Mononuclear cell (primary cell): Measurements from ENCODE around the gene NFIA. TPM values are rescaled to one million over a fixed set of nuclear protein-coding genes. Genes with fewer than 3 reads are reported as not detected.

Source experiments
- H3K27me3 ChIP-seq: 2 replicates; pipeline ENCODE4 v1.6.0; 2011; ENCODE audit warnings: low read length, control low read depth; ENCODE audit not compliant: insufficient read depth
- H3K4me1 ChIP-seq: 2 replicates; pipeline ENCODE4 v1.5.1; 2011; ENCODE audit warnings: mild to moderate bottlenecking, low read length, control low read depth; ENCODE audit not compliant: insufficient read depth
- H3K4me3 ChIP-seq: 2 replicates; pipeline ENCODE4 v1.5.1; 2011; ENCODE audit warnings: mild to moderate bottlenecking, low read length, moderate library complexity
- H3K9me3 ChIP-seq: 2 replicates; pipeline ENCODE4 v1.5.1; 2011; ENCODE audit warnings: low read depth, mild to moderate bottlenecking, control low read depth, low read length
- total RNA-seq: library from RNA; depleted of rRNA; stranded (reverse); fragments of >200 nt; gene quantifications from one replicate; pipeline ENCODE4 v1.2.3, GENCODE V29; 2012

Gene NFIA
- total RNA-seq, 1 donor = 3.5 TPM

DNA sequence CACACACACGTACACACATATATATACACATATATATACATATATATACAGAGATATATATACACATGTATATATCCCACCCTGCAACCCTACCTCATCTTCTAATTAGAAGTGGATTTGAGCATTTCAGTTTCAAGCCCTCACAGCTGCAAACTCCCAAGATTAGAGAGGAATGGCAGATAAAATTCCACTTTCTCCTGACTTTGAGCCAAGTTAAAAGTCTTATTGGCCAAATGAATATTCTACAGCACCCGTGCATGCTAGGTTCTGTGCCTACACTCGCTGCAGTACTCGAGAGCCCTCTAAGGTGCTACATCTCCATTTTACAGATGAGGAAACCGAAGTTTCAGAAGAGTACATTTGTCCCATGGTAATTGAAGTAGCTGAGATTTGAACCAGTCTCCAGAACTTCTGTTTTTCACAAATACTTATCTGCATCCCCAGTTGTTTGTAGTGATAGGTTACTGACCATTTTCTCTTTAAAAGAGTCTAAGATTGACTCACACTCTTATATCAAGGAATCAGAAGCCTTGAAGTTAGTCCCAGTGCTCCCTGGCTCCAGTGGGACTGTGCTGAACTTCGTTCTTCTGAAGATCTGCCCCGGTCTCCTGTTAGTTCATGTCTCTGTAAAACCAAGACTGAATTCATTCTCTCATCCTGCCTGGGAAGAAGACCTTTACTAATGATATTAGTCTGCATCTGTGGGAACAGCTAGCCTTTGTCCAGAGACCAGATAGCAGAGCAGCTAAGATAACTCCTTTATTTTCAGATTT is 350.4 kb downstream of the NFIA start:
- H3K9me3 ChIP-seq = no peaks in the 10 kb centered on the region
- H3K27me3 ChIP-seq = no peaks in the 10 kb centered on the region
- no peaks in the 10 kb centered on the region for H3K4me1 ChIP-seq
- no peak overlapping the region for H3K4me3 ChIP-seq

DNA sequence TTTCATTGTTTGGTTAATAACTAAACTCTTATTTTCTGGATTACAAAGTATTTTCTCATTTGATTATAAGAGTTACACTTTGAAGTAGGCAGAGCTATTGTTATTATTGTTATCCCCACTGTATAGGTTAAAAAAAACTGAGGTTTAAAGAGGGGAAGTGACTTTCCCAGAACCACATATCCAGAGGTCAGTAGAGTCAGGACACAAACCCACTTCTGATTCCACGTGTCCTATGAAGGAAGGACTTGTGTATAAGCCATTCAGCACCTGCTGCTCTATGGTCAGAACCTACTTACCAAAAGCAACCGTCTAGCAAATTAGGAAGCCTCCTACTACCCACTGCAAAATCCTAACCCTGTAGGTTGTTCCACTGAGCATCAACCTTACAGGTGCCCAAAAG is 351.3 kb downstream of the NFIA start:
- Histone ChIP-seq H3K4me1 (no peaks in the 10 kb centered on the region), H3K4me3 (no peak overlapping the region), H3K9me3 (no peaks in the 10 kb centered on the region), H3K27me3 (no peaks in the 10 kb centered on the region)

DNA sequence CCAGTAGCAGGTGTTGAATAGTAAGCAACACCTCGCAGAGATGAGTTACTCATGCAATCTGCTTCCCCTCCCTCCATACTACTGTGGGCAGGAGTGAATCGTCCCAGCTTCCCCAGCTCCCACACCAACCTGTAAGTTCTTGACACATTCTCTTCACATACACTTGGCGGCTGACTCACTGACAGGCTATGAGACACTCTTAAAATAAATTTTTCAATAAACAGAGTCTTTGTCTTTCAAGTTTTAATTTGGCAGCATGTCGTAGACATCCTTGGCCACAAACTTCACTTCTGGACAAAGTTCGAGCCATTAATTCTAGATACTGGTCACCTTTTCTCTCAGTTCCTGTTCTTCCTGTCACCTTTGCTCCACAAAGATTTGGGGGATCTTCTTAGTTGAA is 351.9 kb downstream of the NFIA start:
- H3K9me3 ChIP-seq = no peaks in the 10 kb centered on the region
- H3K4me1 ChIP-seq = no peaks in the 10 kb centered on the region
- H3K27me3 ChIP-seq = no peaks in the 10 kb centered on the region
- no peak overlapping the region for H3K4me3 ChIP-seq

DNA sequence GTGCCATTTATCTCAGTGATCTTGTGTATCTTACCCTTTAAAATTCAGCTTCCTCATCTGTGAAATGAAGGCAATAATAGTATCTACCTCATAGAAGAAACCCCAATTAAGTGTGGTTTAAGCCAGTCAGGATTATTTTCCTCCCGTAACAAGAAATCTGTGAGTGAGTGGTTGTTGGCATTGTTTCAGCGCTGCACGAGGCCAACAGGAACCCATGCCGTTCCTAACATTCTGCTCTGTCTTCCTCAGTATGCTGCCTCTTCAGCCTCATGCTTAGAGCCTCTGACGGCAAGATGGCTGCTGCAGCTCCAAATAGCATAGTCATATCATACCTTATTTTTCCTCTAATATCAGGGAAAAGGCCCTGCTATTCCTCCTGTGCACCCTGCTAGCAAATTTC is 352.9 kb downstream of the NFIA start:
- Histone ChIP-seq H3K4me3 (no peak overlapping the region), H3K27me3 (no peaks in the 10 kb centered on the region), H3K9me3 (no peaks in the 10 kb centered on the region), H3K4me1 (no peaks in the 10 kb centered on the region)

DNA sequence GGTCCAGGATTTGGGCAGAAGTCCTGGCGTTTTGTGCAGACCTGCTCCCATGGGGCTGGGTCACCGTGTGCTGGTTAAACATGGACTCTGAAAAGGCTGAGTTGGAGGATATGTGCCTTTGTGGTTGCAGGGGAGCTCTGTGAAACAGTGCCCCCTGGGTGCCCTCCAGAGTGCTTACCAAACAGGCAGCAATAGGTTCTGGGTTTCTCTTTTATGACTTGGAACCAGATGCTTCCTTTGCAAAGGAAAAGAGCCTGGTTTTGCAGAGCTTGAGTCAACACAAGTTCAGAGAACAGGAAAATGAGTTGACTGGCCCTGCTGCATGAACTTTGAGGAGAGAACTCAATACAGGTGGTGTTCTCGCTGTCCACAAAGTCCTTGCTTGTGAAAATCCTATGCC is 353.7 kb downstream of the NFIA start:
- Histone ChIP-seq H3K4me3 (no peak overlapping the region), H3K9me3 (no peaks in the 10 kb centered on the region), H3K4me1 (no peaks in the 10 kb centered on the region), H3K27me3 (no peaks in the 10 kb centered on the region)

DNA sequence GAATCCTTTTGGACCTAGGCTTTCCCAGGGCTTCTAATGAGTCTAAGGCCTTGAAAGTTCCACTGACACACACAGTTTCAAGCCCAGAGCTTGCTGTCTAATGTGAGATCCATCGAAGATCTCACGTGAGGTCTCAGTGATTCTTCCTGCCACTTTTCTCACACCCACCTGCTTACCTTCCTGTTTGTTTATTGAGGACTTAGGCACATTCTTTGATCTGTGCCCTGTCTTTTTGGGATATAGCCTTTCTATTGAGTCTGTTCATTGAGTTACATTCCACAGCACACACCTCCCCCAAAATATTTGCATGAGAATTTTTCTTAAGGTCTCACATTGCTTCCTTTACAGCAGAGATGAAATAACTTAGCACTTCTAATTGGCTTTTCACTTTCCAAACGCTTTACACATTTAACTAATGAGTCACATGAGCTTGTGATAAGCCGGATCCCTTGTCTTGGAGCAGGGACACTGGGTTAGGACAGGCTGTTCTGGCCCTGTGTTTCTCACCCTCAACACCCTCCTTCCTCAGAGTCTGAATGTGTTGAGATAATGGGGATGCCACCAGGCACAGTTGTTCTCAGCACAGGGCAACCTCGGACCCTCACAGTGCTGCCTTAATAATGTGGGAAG is 354.2 kb downstream of the NFIA start:
- no peaks in the 10 kb centered on the region for H3K9me3 ChIP-seq
- H3K4me1 ChIP-seq = no peaks in the 10 kb centered on the region
- H3K4me3 ChIP-seq = no peak overlapping the region
- no peaks in the 10 kb centered on the region for H3K27me3 ChIP-seq

DNA sequence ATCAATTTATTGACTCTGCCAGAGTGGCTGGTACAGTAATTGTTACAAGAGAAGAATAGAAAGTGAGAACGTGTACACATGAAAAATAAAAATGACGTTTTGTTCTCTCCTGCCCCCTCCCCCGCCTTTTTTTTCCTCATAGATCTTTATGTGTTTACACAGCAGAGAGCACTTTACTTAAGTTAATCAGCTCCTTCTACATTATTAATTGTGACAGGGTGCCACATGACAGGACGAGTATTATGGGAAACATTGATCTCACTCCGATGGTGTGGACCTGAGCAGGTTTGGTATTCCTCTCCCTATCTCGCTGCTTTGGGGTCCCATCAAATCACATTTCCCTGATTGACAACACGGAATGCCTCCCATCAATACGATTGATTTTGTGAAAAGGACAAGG is 356.9 kb downstream of the NFIA start:
- Histone ChIP-seq H3K4me3 (no peak overlapping the region), H3K27me3 (no peaks in the 10 kb centered on the region), H3K9me3 (no peaks in the 10 kb centered on the region), H3K4me1 (no peaks in the 10 kb centered on the region)

DNA sequence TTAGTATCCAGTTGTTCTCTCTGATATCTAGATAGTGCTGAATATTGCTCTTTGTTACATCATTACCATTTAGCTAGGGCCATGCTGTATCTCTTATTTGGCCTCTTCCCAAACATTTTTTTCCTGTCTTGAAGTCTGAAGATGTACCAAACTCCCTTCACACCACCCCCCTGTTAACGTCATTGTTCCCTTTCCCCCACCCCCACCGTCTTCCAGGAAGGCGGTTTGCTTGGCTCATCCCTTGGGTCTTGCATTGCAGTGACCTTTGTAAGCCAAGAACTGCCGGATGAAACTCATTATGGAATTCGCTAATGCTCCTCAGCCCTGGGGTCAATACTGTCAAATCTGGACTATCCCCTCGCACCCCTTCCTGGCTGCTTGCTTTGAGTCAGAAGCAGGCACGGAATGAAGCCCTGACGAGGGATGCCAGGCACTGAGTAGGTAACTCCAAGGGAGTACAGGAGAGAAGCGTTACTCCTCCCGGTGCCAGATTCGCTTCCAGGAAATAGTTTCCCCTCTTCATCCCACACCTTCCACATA is 359.4 kb downstream of the NFIA start:
- no peaks in the 10 kb centered on the region for H3K4me1 ChIP-seq
- no peak overlapping the region for H3K4me3 ChIP-seq
- no peaks in the 10 kb centered on the region for H3K27me3 ChIP-seq
- H3K9me3 ChIP-seq = no peaks in the 10 kb centered on the region

DNA sequence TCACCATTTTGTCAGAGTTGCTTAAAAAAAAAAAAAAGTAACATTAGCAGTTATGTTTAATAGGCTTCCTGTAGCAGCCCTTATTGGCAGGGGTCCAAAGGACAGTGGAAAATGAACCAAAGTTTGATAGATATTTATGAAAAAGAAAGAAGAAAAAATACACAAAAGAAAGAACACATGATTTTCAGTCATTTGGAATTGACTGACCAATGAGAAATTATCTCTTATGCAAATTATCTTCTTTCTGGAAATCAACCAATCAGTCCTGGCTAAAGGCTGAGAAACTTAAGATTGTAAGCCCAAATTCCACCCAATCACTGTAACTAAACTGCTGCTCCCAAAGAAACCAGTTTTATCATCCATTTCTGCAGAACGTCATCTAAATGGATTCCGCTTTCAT is 360.2 kb downstream of the NFIA start:
- Histone ChIP-seq H3K4me3 (no peak overlapping the region), H3K4me1 (no peaks in the 10 kb centered on the region), H3K9me3 (no peaks in the 10 kb centered on the region), H3K27me3 (no peaks in the 10 kb centered on the region)

DNA sequence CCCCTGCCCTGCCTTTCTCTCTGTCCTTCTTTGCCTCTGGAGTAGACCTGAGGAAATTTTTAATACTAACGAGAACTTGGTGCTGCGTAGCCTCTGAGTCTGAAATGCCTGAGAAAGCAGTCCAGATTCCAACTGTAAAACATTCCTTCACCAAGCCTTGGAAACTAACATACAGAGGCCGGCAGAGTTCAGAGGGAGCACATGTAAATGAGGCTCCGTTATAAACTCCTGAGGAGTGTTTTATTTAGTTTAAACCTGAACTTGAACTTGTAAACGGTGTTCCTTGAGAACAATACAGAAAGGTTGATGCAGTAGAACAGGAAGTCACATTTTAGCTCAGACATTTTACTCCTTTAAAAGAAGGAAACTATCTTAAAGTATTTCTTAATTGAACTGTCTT is 361.9 kb downstream of the NFIA start:
- Histone ChIP-seq H3K4me3 (no peak overlapping the region), H3K4me1 (no peaks in the 10 kb centered on the region), H3K27me3 (no peaks in the 10 kb centered on the region), H3K9me3 (no peaks in the 10 kb centered on the region)

DNA sequence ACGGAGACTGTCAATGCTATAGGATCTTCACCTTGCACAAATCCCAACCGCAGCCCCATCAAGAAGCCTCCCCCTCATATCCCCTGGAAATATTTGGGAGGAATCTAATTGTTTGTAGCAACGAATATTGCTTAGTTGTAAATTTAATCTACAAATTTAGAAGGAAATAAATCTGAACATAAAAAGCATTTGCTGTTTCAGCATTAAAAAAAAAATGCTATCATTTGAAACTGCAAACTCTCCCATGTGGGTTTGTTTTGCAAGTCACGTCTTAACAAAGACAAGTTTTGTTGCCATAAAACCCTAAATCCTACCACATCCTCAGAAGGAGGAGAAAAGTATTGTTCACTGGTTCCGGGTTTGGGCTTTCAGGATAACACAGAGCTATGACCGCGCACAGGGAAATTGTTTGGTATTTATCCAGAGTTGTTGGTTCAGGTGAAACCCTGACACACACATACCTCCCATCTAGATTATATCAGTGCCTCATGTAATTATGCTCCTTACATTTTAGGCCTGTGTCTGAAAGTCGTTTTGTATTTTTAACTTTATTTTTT is 363.0 kb downstream of the NFIA start:
- no peaks in the 10 kb centered on the region for H3K27me3 ChIP-seq
- peaks cover 4% of the 10 kb centered on the region for H3K4me1 ChIP-seq
- no peaks in the 10 kb centered on the region for H3K9me3 ChIP-seq
- H3K4me3 ChIP-seq = no peak overlapping the region

DNA sequence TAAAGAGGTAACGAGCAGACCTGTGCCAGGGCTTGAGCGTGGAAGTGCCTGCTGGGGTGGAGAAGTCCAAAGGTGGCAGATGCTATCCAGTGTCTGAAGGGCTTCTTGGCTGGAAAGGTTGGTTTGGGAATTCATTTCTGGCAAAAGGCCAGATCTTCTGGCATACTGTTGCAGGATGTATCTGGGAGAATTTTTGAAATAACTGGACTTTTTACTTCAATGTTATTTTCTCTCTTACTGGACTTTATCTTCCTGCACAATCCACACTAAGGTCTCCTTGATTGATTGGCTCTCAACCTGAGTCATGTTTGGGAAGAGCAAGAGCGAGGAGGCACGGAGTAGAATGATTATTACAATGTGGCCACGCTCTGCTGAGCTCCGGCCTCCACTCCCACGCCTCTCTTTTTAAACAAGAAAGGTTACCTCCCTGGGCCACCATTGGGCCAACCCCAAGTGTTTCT is 364.2 kb downstream of the NFIA start:
- H3K9me3 ChIP-seq = no peaks in the 10 kb centered on the region
- H3K4me1 ChIP-seq = peaks cover 11% of the 10 kb centered on the region
- H3K4me3 ChIP-seq = no peak overlapping the region
- no peaks in the 10 kb centered on the region for H3K27me3 ChIP-seq

DNA sequence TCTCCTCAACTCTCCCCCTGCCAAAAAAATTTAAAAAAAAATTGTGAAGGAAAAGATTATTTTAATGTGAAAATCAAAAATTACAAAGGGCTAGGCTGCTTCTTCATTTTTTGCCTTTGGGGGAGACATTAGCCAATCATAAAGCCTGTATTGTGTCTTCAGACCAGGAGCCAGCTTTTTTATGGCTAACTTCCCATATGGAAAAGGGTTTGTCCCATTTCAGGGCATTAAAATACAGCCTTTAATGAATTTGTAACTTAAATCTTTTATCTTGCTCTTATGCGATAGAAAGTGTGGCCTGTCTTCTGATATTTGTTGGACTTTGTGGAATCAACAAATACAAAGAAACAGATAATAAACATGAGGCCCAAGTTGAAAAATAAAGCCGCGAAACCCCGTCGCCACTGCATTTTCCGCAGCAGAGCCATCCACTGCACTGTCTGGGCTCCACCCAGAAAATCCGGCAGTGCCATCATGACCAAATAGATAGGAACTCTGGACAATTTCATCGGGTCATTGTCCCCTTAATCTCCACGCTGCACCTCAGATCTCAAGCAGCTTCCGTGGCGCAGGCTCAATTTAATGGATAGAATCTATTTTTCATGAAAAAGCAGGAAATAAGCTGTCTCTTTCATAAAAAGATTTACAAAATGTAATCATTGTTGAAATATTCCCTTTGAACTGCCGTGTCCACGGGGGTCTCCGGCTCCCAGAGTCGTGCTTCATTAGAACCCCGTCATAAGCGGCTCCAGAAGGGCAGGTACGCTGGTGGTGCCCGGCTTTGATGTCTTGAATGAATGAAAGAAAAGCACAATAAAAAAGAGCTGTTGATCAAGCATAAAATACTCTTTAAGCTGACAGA is 365.0 kb downstream of the NFIA start:
- peaks cover 11% of the 10 kb centered on the region for H3K4me1 ChIP-seq
- H3K9me3 ChIP-seq = no peaks in the 10 kb centered on the region
- H3K4me3 ChIP-seq = no peak overlapping the region
- H3K27me3 ChIP-seq = no peaks in the 10 kb centered on the region

DNA sequence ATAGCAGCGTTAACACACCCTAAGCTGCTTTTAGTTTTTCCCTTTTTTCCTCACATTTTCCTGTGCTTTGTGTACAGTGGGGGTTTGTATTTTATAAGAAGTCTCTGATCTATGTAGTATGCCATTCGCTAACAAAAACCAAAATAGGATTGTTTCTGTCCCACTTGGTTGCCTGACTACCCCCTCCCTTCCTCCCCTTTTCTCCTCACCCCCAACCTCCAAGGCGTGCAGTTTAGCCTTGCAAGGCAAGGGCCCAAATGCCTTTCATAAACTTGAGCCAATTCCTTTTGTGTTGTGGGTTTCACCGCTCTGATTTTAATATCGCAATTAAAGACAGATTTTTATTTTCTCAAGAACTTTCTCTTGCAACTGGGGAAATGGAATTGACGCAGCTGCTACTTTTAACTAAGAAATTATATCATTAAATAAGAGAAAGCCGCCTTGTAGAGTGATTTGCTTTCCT is 365.6 kb downstream of the NFIA start:
- Histone ChIP-seq H3K4me3 (no peak overlapping the region), H3K27me3 (no peaks in the 10 kb centered on the region), H3K4me1 (peaks cover 13% of the 10 kb centered on the region), H3K9me3 (no peaks in the 10 kb centered on the region)

DNA sequence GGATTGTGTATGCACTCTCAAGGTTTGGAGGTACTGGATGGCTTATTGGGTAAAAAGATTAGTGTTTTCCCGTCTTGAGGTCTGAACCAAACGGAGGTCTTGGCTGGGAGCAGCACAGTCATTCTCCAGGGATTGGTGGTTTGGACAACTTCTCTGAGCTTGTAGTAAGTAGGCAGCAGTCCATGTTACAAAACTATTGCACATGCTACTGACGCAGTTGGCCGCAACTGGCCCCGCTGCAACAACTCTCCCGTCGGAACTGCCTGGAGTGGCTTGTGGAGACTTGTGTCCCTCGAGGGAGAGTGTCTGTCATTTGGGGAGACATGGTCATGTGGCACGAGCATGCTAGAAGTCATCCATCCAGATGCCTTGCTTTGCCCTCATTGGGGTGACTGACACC is 366.6 kb downstream of the NFIA start:
- Histone ChIP-seq H3K4me3 (no peak overlapping the region), H3K27me3 (no peaks in the 10 kb centered on the region), H3K4me1 (peaks cover 22% of the 10 kb centered on the region), H3K9me3 (no peaks in the 10 kb centered on the region)
